K562 (cell line): Measurements from ENCODE around the gene MILR1. TPM values are rescaled to one million over a fixed set of nuclear protein-coding genes. Genes with fewer than 3 reads are reported as not detected.

Experiments
- ATF1 ChIP-seq, 2 experiments: fragments of 450-650 bp in 1 of 2; IDR thresholded peaks; 2 replicates each; pipeline ENCODE4 v1.6.1; 2016; ENCODE audit warnings: missing compliant biosample characterization in 1 of 2, missing genetic modification characterization in 1 of 2
- CTBP1 ChIP-seq: fragments of 450-650 bp; IDR thresholded peaks from 2 replicates; pipeline ENCODE4 v1.6.1; 2016; ENCODE audit warnings: borderline replicate concordance
- FOXK2 ChIP-seq, 2 experiments: fragments of 450-650 bp; IDR thresholded peaks in 1 of 2; conservative IDR thresholded peaks in 1 of 2; 2 replicates each; pipeline ENCODE4 v1.6.1; 2016; ENCODE audit warnings: low read depth in 2 of 2, mild to moderate bottlenecking in 1 of 2
- HIVEP1 ChIP-seq: fragments of 250-450 bp; sonication (Bioruptor Pico); IDR thresholded peaks from 2 replicates; pipeline ENCODE4 v1.4.0; 2020; ENCODE audit warnings: mild to moderate bottlenecking
- MTF1 ChIP-seq: fragments of 250-450 bp; sonication (Bioruptor Pico); IDR thresholded peaks from 2 replicates; pipeline ENCODE4 v1.9.0; 2021; ENCODE audit warnings: moderate library complexity, mild to moderate bottlenecking, inconsistent platforms, borderline replicate concordance
- NBN ChIP-seq: fragments of 450-650 bp; IDR thresholded peaks from 2 replicates; pipeline ENCODE4 v1.6.1; 2016; ENCODE audit warnings: low read depth, mild to moderate bottlenecking
- PHF21A ChIP-seq: fragments of 450-650 bp; IDR thresholded peaks from 2 replicates; pipeline ENCODE4 v1.6.1; 2017; ENCODE audit warnings: low read depth, borderline replicate concordance
- POLR2AphosphoS5 ChIP-seq: IDR thresholded peaks from 2 replicates; pipeline ENCODE4 v1.6.1; 2011; ENCODE audit warnings: mild to moderate bottlenecking, low read depth, low read length, moderate library complexity; ENCODE audit not compliant: control insufficient read depth, insufficient read depth
- PTBP1 ChIP-seq: fragments of 200-400 bp; formaldehyde crosslinking; IDR thresholded peaks from 2 replicates; pipeline ENCODE4 v1.6.1; 2017; ENCODE audit warnings: low read depth, low read length
- SREBF2 ChIP-seq: sonication (generic); formaldehyde crosslinking; IDR thresholded peaks from 2 replicates; pipeline ENCODE4 v1.4.0; 2020; ENCODE audit warnings: mild to moderate bottlenecking, missing genetic modification reagents
- TCF3 ChIP-seq: sonication (generic); formaldehyde crosslinking; IDR thresholded peaks from 2 replicates; pipeline ENCODE4 v1.4.0; 2020; ENCODE audit warnings: mild to moderate bottlenecking, missing genetic modification reagents
- TSC22D4 ChIP-seq: fragments of 450-650 bp; IDR thresholded peaks from 2 replicates; pipeline ENCODE4 v1.6.1; 2016; ENCODE audit warnings: missing genetic modification characterization, missing biosample characterization, control low read depth
- ZKSCAN3 ChIP-seq: fragments of 250-450 bp; sonication (Bioruptor Pico); IDR thresholded peaks from 2 replicates; pipeline ENCODE4 v1.4.0; 2020
- ZNF24 ChIP-seq: fragments of 450-650 bp; IDR thresholded peaks from 2 replicates; pipeline ENCODE4 v1.6.1; 2016
- ZNF354B ChIP-seq: fragments of 250-450 bp; sonication (Bioruptor Pico); IDR thresholded peaks from 2 replicates; pipeline ENCODE4 v1.4.0; 2020
- ZNF408 ChIP-seq: fragments of 250-450 bp; sonication (Bioruptor Pico); IDR thresholded peaks from 2 replicates; pipeline ENCODE4 v1.4.0; 2020; ENCODE audit warnings: low read depth, mild to moderate bottlenecking, moderate library complexity
- ZSCAN29 ChIP-seq: fragments of 450-650 bp; IDR thresholded peaks from 2 replicates; pipeline ENCODE4 v1.6.1; 2017
- polyA plus RNA-seq, 8 experiments: library from polyadenylated mRNA; depleted of rRNA in 4 of 8; stranded (reverse) in 5 of 8; unstranded in 3 of 8; fragments of >200 nt; fragmentation: Nextera tagmentation in 2 of 8; fragmentation: Illumina TruSeq in 1 of 8; extraction: Ambion mirVana in 2 of 8; extraction: Trizol in 1 of 8; gene quantifications; 2 replicates each; pipeline versions ENCODE4 v1.2.1 to v1.2.3, GENCODE V29; 2011 to 2014; ENCODE audit warnings: inconsistent platforms in 1 of 8, missing spikeins in 1 of 8
- total RNA-seq, 7 experiments: library from RNA; depleted of rRNA in 6 of 7; stranded (reverse); fragments of >200 nt in 6 of 7; fragmentation: Illumina TruSeq in 2 of 7; extraction: Trizol in 2 of 7; gene quantifications; 2 replicates each; pipeline versions ENCODE4 v1.2.1 to v1.2.3, GENCODE V29; 2011 to 2021; ENCODE audit warnings: low replicate concordance in 1 of 7
- TF ChIP-seq, protein P1 (sequence below): fragments of 250-450 bp; sonication (Bioruptor Pico); IDR thresholded peaks from 2 replicates; pipeline ENCODE4 v1.8.0; 2022; ENCODE audit warnings: moderate library complexity, mild to moderate bottlenecking, inconsistent platforms
- TF ChIP-seq, protein P2 (sequence below), 3 experiments: fragments of 200-800 bp in 1 of 3; sonication (Bioruptor generic) in 1 of 3; sonication (generic) in 1 of 3; formaldehyde crosslinking in 1 of 3; IDR thresholded peaks; 2 replicates each; pipeline versions ENCODE4 v1.6.1 to v1.8.0; 2016 to 2022; ENCODE audit warnings: mild to moderate bottlenecking in 2 of 3, missing compliant biosample characterization in 2 of 3, missing genetic modification characterization in 2 of 3, missing genetic modification reagents in 1 of 3
- TF ChIP-seq, protein P3 (sequence below): sonication (generic); formaldehyde crosslinking; IDR thresholded peaks from 2 replicates; pipeline ENCODE4 v1.5.0; 2020; ENCODE audit warnings: missing genetic modification reagents
- TF ChIP-seq, protein P4 (sequence below): IDR thresholded peaks from 2 replicates; pipeline ENCODE4 v1.6.1; 2011; ENCODE audit warnings: borderline replicate concordance, low read depth, mild to moderate bottlenecking, moderate library complexity, low read length; ENCODE audit not compliant: insufficient read depth, poor library complexity, severe bottlenecking
- TF ChIP-seq, protein P5 (sequence below): fragments of 450-650 bp; conservative IDR thresholded peaks from 2 replicates; pipeline ENCODE4 v1.6.1; 2016; ENCODE audit warnings: missing genetic modification characterization, low read depth, mild to moderate bottlenecking, missing compliant biosample characterization, moderate library complexity

The MILR1 gene
- total and polyA plus RNA-seq, 9 of the 15 experiments (the other 6 are each of a cell fraction or from before 2014, with no cell fraction given): 3.8 to 14.1 (median 7.1) TPM

DNA sequence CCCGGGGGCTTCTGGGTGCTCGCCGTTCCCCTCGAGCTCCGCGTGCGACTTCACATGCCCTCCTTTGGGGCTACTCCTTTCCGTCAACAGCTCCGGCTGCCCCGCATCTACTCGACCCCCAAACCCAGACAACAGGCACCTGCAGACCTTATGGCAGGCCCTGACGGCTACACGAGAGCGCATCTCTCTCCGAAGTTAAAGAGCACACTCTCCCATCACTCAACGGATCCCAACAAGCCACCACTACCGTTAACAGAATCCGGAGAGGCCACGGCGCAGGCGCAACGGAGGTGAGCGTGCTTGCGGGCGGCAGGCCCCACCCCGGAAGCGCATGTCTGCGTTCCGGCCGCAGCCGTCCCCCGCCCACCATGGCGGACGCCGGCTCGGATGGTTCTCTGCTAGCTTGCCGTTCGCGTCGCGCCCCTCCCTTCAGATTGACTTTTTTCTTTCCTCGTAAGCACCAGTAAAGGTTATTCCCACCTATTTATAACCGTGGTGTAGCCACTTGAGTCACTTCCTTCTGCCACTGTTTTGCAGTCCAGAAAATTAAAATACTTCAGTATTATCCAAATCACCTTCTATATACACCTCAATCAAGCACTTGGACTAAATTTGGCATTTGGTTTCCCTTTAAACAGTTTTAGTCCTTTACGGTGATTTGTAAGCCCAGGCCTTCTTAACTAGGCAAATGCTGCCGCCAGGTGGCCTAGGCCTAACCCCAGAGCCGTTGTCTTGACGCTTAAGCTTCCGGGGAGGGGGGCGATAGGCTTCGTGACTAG lies 48.1 kb downstream of the MILR1 start, which contains the start of gene POLG2 (continued):
- no peak for TF ChIP-seq ZNF408 (CRISPR knock-in tag)
- TF ChIP-seq NBN: peak; percentile 77
- TF ChIP-seq, protein P1, sequence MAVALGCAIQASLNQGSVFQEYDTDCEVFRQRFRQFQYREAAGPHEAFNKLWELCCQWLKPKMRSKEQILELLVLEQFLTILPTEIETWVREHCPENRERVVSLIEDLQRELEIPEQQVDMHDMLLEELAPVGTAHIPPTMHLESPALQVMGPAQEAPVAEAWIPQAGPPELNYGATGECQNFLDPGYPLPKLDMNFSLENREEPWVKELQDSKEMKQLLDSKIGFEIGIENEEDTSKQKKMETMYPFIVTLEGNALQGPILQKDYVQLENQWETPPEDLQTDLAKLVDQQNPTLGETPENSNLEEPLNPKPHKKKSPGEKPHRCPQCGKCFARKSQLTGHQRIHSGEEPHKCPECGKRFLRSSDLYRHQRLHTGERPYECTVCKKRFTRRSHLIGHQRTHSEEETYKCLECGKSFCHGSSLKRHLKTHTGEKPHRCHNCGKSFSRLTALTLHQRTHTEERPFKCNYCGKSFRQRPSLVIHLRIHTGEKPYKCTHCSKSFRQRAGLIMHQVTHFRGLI: no peak
- TF ChIP-seq SREBF2: no peak
- TF ChIP-seq, protein P2, sequence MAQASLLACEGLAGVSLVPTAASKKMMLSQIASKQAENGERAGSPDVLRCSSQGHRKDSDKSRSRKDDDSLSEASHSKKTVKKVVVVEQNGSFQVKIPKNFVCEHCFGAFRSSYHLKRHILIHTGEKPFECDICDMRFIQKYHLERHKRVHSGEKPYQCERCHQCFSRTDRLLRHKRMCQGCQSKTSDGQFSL (CRISPR knock-in tag; IDR thresholded peaks at IDR 0.05): no peak
- TF ChIP-seq, protein P2 (tag; IDR thresholded peaks at IDR 0.05): no peak; a peak in 1 of 4 replicates
- TF ChIP-seq PHF21A: peak; percentile 89
- no peak for TF ChIP-seq TCF3 (CRISPR knock-in tag)
- no peak for TF ChIP-seq HIVEP1 (CRISPR knock-in tag)
- TF ChIP-seq, protein P3, sequence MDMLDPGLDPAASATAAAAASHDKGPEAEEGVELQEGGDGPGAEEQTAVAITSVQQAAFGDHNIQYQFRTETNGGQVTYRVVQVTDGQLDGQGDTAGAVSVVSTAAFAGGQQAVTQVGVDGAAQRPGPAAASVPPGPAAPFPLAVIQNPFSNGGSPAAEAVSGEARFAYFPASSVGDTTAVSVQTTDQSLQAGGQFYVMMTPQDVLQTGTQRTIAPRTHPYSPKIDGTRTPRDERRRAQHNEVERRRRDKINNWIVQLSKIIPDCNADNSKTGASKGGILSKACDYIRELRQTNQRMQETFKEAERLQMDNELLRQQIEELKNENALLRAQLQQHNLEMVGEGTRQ (CRISPR knock-in tag): no peak
- TF ChIP-seq ZNF354B (CRISPR knock-in tag): no peak
- TF ChIP-seq CTBP1: peak; percentile 77
- TF ChIP-seq ZNF24: no peak
- TF ChIP-seq MTF1 (CRISPR knock-in tag): no peak
- TF ChIP-seq ZSCAN29: no peak; the same call in 1 of the 2 replicates
- TF ChIP-seq TSC22D4 (tag): no peak
- TF ChIP-seq ATF1 (CRISPR knock-in tag; IDR thresholded peaks at IDR 0.05): no peak
- TF ChIP-seq ATF1 (tag; IDR thresholded peaks at IDR 0.05): peak; percentile 83
- TF ChIP-seq, protein P4, sequence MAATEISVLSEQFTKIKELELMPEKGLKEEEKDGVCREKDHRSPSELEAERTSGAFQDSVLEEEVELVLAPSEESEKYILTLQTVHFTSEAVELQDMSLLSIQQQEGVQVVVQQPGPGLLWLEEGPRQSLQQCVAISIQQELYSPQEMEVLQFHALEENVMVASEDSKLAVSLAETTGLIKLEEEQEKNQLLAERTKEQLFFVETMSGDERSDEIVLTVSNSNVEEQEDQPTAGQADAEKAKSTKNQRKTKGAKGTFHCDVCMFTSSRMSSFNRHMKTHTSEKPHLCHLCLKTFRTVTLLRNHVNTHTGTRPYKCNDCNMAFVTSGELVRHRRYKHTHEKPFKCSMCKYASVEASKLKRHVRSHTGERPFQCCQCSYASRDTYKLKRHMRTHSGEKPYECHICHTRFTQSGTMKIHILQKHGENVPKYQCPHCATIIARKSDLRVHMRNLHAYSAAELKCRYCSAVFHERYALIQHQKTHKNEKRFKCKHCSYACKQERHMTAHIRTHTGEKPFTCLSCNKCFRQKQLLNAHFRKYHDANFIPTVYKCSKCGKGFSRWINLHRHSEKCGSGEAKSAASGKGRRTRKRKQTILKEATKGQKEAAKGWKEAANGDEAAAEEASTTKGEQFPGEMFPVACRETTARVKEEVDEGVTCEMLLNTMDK: peak; percentile 64
- peak; percentile 54 to 73; a peak in 3 of 4 replicates for TF ChIP-seq FOXK2 (conservative IDR thresholded peaks at IDR 0.05 in 1 of 2, IDR thresholded peaks at IDR 0.05 in 1 of 2; ENCODE audit: low read depth in 2 of 2)
- no peak for TF ChIP-seq ZKSCAN3 (CRISPR knock-in tag)
- TF ChIP-seq PTBP1: no peak
- TF ChIP-seq, protein P5, sequence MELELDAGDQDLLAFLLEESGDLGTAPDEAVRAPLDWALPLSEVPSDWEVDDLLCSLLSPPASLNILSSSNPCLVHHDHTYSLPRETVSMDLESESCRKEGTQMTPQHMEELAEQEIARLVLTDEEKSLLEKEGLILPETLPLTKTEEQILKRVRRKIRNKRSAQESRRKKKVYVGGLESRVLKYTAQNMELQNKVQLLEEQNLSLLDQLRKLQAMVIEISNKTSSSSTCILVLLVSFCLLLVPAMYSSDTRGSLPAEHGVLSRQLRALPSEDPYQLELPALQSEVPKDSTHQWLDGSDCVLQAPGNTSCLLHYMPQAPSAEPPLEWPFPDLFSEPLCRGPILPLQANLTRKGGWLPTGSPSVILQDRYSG (tag): no peak
- TF ChIP-seq POLR2AphosphoS5: peak; percentile 84; the same call in 1 of the 2 replicates
